AG20443 (cell line): ENCODE measurements around the gene SPOP.

ENCODE experiments used
- DNase-seq: peaks from one replicate; pipeline ENCODE4 v3.0.0; 2012; ENCODE audit warnings: low spot score, mixed read lengths

Gene SPOP

GRCh38 chr17:49613182-49613800 lies 64.6 kb downstream of the SPOP start:
- no peak for DNase-seq

DNA sequence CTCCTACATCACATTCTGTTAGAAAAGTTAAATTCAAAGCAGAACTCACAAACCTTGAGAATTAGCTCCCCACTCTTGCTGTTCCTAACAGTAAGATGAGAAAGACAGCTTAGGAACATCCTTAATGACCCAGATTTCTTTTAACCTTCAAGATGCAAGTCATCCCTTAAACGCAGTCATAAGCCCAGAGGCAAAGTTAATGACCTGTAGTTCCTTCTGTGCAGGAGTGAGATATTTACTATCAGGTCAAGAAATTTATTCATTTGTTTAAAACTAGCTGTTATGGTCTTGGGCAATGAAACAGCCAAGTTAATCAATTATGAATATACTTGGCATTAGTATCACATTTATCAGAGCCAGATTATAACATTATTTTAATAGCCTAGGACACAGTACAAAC lies 65.2 kb downstream of the SPOP start:
- DNase-seq = no peak

GRCh38 chr17:49610883-49611584 lies 66.9 kb downstream of the SPOP start:
- no peak for DNase-seq

GRCh38 chr17:49604314-49604869 lies 73.5 kb downstream of the SPOP start:
- DNase-seq = no peak

DNA sequence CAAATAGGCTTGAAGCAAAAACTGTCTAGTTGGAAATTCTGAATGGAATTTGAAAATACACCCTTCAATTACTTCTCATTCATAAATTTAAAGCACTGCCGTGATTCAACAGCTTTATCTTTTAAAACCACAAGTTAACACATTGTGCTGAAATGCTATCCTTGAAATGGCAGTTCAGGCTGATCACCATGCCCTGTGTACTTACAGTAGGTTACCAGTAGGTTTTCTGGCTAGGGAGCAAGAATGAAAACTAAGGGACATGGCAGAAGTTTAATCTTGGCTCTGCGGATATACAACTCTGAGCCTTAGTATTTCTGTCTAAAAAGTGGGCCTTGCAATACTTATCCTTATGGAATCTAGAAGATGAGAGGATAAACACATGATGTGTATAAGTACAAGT lies 74.2 kb downstream of the SPOP start:
- DNase-seq = no peak

- no peak for DNase-seq
Measured at GRCh38 chr17:49603238-49603637, 74.7 kb downstream of the SPOP start.

- DNase-seq = no peak
Measured at GRCh38 chr17:49602783-49603182, 75.1 kb downstream of the SPOP start.

GRCh38 chr17:49600949-49601348 lies 76.9 kb downstream of the SPOP start:
- no peak for DNase-seq

DNA sequence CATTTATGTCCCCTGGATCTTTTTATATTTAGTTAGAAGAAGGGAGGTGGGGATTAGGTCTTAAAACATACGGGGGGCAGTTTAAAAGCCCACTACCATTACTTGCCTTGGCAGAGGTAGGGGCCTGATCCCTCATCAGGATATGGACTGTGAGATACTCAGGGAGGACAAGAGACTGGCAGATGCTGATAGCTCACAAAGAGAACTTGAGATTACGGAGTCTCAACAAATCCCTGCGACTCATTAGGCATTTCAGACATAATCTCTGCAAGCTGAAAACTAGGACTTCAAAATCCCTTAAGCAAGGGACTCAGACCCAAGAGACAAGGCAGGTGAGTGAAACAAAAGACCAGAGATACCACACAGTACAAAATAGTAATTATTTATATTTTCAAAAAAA lies 79.0 kb downstream of the SPOP start:
- no peak for DNase-seq

GRCh38 chr17:49597928-49598655 lies 79.8 kb downstream of the SPOP start:
- no peak for DNase-seq

DNA sequence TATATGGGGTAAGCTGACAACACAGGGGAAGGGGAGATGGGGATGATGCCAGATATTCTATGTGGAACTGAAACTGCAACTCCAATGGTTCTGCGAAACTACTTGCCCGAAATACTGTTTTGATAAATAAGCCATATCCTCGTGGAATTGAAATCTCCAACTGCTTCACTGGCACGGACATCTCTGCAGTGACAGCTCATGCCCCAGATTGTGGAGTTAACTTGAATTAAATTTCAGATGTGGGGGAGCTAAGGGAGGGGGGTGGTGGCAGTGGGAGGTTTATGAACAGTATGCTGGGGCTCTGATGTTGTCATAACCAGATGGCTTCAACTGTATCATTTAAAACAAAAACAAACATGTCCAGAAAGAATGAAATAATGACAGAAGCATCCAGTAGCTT lies 80.5 kb downstream of the SPOP start:
- DNase-seq = no peak

DNA sequence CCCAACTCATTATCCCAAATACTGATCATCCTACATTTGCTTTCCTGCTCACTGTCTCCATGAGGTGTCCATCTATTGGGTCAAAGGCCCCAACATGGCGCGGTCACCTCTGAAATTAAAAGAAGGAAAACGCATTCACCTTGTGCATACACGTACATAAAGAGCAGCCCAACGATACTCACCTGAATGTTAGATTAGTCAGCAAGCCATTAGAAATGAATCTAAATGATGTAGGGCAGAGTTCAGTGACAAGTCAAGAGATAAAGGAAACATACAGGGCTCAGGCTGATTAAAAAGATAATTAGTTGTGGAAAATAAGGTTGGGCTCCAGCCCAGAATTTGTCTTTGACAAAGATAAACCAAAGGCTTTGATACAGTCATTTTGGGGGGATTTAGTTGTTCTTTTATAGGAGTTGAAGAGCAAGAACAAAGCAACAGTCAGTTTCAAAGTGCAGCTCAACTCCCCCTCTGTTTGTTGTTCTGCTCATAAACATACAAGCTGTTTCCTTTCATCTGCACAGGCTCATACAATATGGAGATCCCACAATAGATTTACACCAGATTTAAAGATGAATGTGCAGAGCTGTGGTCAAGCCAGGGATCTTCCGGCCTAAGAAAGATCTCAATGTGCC lies 81.2 kb downstream of the SPOP start:
- no peak for DNase-seq

GRCh38 chr17:49595980-49596379 lies 81.9 kb downstream of the SPOP start:
- no peak for DNase-seq

DNA sequence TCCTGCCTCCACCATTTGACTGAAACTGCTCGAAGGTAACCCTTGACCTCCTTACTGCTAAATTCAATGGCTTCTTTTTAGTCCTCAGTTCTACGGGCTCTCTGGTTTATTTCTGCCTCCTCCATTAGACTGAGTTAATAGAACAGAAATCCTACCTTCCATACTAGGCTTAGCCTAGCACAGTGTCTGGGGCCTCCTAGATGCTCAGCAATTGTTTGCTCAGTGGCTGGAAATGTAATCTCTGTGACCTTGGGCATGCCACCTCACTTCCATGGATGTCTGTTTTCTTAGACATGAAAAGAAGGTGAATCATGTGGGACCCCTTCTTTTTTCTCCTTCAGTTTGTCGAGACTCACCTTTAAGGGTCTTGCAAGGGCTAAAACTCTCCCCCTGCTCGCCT lies 82.6 kb downstream of the SPOP start:
- DNase-seq = no peak

GRCh38 chr17:49592263-49592662 lies 85.6 kb downstream of the SPOP start:
- no peak for DNase-seq

- DNase-seq = no peak
Measured at GRCh38 chr17:49590874-49591273, 87.0 kb downstream of the SPOP start.

DNA sequence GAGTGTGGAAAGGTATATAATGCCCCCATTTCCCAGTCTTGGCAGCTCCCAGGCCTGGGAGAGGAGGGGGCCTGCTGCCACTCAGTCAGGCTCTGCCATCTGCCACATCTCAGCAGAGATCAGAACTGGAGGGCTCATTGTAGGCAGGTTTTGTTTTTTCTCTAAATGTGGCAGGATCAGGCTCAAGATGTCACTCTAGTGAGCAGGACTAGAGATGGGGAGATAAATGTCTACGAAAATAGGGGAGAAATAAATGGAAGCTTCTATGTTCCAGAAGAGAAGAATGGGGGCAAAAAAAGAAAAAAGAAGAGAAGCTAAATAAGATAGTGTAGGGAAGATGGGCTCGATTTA lies 88.3 kb downstream of the SPOP start:
- no peak for DNase-seq

GRCh38 chr17:49588726-49589576 lies 88.9 kb downstream of the SPOP start:
- peak; percentile 87 for DNase-seq

- no peak for DNase-seq
Measured at GRCh38 chr17:49588312-49588711, 89.6 kb downstream of the SPOP start.

- DNase-seq = no peak
Measured at GRCh38 chr17:49587366-49588073, 90.4 kb downstream of the SPOP start.

DNA sequence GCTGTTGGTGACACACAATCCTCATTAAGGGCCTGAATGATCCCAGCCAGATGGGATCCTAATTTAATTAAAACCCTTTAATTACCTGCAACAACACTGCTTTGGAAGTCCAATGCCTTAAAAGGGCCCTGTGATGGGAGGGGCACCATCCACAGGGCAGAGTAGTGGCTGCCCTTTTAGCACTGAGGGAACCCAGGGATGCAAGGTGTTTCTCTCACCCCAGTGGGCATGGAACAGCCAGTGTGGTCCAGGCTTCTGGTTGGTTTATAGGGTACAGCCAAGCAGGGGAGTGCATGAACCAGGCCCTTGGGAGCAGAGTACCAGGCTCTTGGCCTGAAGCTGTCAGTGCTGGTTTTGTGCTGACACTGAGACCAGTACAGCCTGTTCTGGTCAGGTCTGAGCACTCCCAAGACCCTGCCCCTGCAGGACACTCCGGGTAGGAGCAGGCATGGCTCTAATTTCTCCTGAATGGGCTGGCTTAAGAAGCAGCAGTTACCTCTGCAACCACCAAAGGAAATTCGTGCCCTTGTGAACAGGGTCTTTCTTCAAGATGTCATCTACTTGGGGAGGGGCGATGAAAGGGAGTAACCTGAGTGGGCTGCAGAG lies 92.4 kb downstream of the SPOP start:
- no peak for DNase-seq
